Mesothelial cell of epicardium (in vitro differentiated cells): ENCODE measurements around the gene GARNL3. TPM values are rescaled to one million over a fixed set of nuclear protein-coding genes. Genes with fewer than 3 reads are reported as not detected.

Source experiments
- DNase-seq, 2 experiments: peaks; one replicate each; pipeline ENCODE4 v3.0.0; 2021; ENCODE audit warnings: low spot score in 2 of 2; ENCODE audit not compliant: unreplicated experiment in 2 of 2
- H3K27ac Mint-ChIP-seq: 2 replicates; pipeline ENCODE4 v1.8.0; 2021; ENCODE audit warnings: mixed read lengths
- H3K27me3 Mint-ChIP-seq: 2 replicates; pipeline ENCODE4 v1.8.0; 2021; ENCODE audit warnings: low read depth, mixed read lengths
- H3K36me3 Mint-ChIP-seq: 2 replicates; pipeline ENCODE4 v1.8.0; 2021; ENCODE audit warnings: mixed read lengths
- H3K4me1 Mint-ChIP-seq: 2 replicates; pipeline ENCODE4 v1.8.0; 2021; ENCODE audit warnings: mixed read lengths
- H3K4me3 Mint-ChIP-seq: 2 replicates; pipeline ENCODE4 v1.8.0; 2021; ENCODE audit warnings: mild to moderate bottlenecking, moderate library complexity, mixed read lengths
- H3K9me3 Mint-ChIP-seq: 2 replicates; pipeline ENCODE4 v1.8.0; 2021; ENCODE audit warnings: mixed read lengths
- CTCF ChIP-seq: fragments of 200-600 bp; sonication (generic); IDR thresholded peaks from one replicate; pipeline ENCODE4 v1.5.0; 2021; ENCODE audit warnings: antibody characterized with exemption; ENCODE audit not compliant: unreplicated experiment
- total RNA-seq: library from RNA; stranded (reverse); gene quantifications from 3 replicates; pipeline ENCODE4 v1.2.1, GENCODE V29; 2021

GARNL3 gene
- total RNA-seq, 1 donor from 2014 or later, result 51.5 TPM

DNA sequence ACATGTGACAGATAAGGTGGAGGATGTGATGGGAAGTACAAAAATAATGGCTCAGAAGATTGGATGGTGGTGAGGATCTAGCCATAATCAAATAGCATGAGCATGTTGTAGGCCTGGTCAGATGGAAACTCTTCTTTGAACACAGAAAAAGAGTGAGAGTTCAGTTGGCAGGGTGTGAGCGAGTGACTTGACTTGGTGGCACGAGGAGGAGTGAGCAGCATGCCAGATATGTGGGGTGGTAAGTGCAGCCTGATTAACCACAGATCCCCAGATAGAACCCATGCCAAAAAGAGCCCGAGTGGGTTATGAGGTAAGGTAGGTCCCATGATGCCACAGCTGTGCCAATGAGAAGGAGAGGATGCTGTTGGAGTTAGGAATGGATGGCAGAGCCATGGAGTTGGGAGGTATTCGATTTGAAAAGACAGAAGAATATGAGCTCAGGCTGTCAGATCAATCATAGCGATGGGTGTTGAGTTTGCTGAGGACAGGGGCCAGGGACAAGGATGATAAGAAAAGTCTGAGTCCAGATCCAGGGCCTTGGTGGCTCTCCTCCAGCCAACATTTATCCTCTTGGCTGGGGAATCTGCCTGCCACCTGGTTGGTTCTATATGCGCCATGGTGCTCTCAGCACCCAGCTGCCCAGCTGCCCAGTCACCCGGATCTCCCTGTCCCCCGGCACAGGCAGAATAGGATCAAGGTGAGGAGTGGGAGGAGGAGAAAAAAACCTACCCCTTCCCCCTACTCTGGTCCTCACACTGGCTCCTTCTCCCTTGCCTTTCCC, 16.5 kb downstream of the GARNL3 start:
- H3K4me3 Mint-ChIP-seq, result no peak overlapping the region
- peaks cover 23% of the 10 kb centered on the region for H3K4me1 Mint-ChIP-seq
- no peak overlapping the region for H3K27ac Mint-ChIP-seq
- no peaks in the 10 kb centered on the region for H3K27me3 Mint-ChIP-seq
- no peak for TF ChIP-seq CTCF
- H3K9me3 Mint-ChIP-seq, result peaks cover 13% of the 10 kb centered on the region
- peaks cover 15% of the 10 kb centered on the region for H3K36me3 Mint-ChIP-seq
- no peak for DNase-seq

DNA sequence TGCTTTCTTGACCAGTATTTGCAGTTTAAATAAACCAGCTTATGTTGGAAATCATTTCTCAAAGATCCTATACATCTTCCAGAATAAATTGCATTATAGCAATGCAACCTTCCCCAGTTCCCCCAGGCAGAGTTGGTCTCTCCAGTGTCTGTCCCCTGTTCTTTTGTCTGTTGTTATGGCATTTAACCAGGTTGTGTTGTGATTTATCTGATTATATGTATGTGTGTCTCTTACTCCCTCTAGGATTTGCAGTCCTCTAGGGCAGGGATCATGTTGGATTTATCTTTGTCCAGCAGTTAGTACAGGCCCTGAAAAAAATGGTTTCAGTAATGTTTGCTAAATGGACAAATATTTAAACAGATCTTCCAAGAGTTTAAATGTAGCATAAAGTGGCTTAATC, 17.3 kb downstream of the GARNL3 start:
- no peak for TF ChIP-seq CTCF
- no peak overlapping the region for H3K4me3 Mint-ChIP-seq
- H3K27me3 Mint-ChIP-seq, result no peaks in the 10 kb centered on the region
- no peak for DNase-seq
- peaks cover 13% of the 10 kb centered on the region for H3K36me3 Mint-ChIP-seq
- no peak overlapping the region for H3K27ac Mint-ChIP-seq
- peaks cover 26% of the 10 kb centered on the region for H3K4me1 Mint-ChIP-seq
- H3K9me3 Mint-ChIP-seq, result peaks cover 13% of the 10 kb centered on the region

GRCh38 chr9:127282611-127283010, 18.0 kb downstream of the GARNL3 start:
- H3K4me1 Mint-ChIP-seq, result peaks cover 19% of the 10 kb centered on the region
- no peak overlapping the region for H3K27ac Mint-ChIP-seq
- H3K4me3 Mint-ChIP-seq, result no peak overlapping the region
- DNase-seq, result no peak
- no peak for TF ChIP-seq CTCF
- peaks cover 13% of the 10 kb centered on the region for H3K36me3 Mint-ChIP-seq
- H3K27me3 Mint-ChIP-seq, result no peaks in the 10 kb centered on the region
- peaks cover 13% of the 10 kb centered on the region for H3K9me3 Mint-ChIP-seq

GRCh38 chr9:127283135-127283534, 18.6 kb downstream of the GARNL3 start:
- Mint-ChIP-seq H3K27me3 (no peaks in the 10 kb centered on the region), H3K27ac (no peak overlapping the region), H3K36me3 (peaks cover 13% of the 10 kb centered on the region), H3K4me1 (peaks cover 17% of the 10 kb centered on the region), H3K9me3 (peaks cover 13% of the 10 kb centered on the region), H3K4me3 (no peak overlapping the region)
- TF ChIP-seq CTCF, result no peak
- DNase-seq, result no peak

DNA sequence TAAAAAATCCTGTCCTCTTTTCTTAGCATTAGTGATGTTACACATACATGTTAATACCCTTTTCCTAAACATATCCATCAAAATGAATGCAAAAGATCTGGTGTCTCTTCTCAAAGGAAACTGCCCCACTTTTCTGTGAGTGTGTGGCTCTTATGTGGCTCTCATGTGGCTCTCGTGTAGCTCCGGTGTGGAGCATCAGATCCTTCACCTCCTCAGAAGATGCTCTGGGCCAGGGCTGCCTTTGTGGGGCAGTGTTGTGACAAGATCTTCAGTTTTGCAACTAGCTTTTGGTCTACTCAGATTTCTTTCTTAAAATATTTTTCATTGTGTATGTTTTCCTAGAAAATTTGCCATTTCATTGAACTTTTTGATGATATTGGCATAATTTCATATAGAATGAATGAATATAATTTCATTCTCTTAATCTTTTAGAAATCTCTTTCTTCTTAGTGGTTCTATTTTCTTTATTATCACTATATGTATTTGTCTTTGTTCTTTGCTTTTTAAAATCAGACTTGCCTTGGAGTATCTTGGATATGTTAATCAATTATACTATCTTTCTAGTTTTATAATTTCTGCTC, 19.4 kb downstream of the GARNL3 start:
- TF ChIP-seq CTCF, result no peak

More for the DNA sequence above, 19.4 kb downstream of the GARNL3 start:
- Mint-ChIP-seq H3K27ac (no peak overlapping the region), H3K9me3 (peaks cover 5% of the 10 kb centered on the region), H3K27me3 (no peaks in the 10 kb centered on the region), H3K36me3 (peaks cover 6% of the 10 kb centered on the region), H3K4me1 (peaks cover 17% of the 10 kb centered on the region), H3K4me3 (no peak overlapping the region)
- DNase-seq, result no peak
